HCT116 (cell line): Measurements from ENCODE around the gene FLNC. TPM values are rescaled to one million over a fixed set of nuclear protein-coding genes. Genes with fewer than 3 reads are reported as not detected.
A peak's percentile ranks its signal among the peaks of the same experiment; 100 is the strongest.

Source experiments
- ATAC-seq: fragments of 200-7000 bp; cut with Tn5 transposase; 2 replicates; pipeline ENCODE4 v1.9.1; 2020; ENCODE audit warnings: mild to moderate bottlenecking, moderate library complexity
- BruUV-seq: library from RNA; stranded (reverse); fragments of 400-500 nt; replicated peaks from 2 replicates; lab custom pipeline; 2021; lab: Mats Ljungman, UMichigan
- CTCF ChIA-PET: fragments of 300-600 bp; sonication (Branson Sonifier 250); formaldehyde crosslinking; loops from one replicate; lab custom pipeline; 2021; ENCODE audit warnings: antibody characterized with exemption; lab: Charles Lee
- POLR2A ChIA-PET: fragments of 300-600, 350-600 bp; sonication (Branson Sonifier 250); formaldehyde crosslinking; loops from one replicate; lab custom pipeline; 2021; ENCODE audit warnings: antibody characterized with exemption; lab: Charles Lee
- RAD21 ChIA-PET, 2 experiments: fragments of 300-600 bp; sonication (Branson Sonifier 250); formaldehyde crosslinking; loops; one replicate each; lab custom pipeline; 2023; ENCODE audit warnings: low total read pairs in 2 of 2; ENCODE audit not compliant: uncharacterized antibody in 2 of 2, unreplicated experiment in 2 of 2, low non-redundant PET in 1 of 2; lab: Charles Lee
- DNase-seq: peaks from one replicate; pipeline ENCODE4 v3.0.0-alpha.2; 2010; ENCODE audit warnings: low read depth, low spot score
- H2AFZ ChIP-seq: fragments of 200-600 bp; shearing (Covaris generic), sonication (generic); 2 replicates; pipeline ENCODE4 v1.6.1; 2017; ENCODE audit warnings: low read depth, mixed run types, mixed read lengths, antibody characterized with exemption, low read length; ENCODE audit not compliant: poor library complexity, severe bottlenecking
- H3K27ac ChIP-seq: 2 replicates; pipeline ENCODE4 v1.5.1; 2012; ENCODE audit warnings: low read depth, low read length
- H3K27me3 ChIP-seq: fragments of 200-600 bp; sonication (generic); 2 replicates; pipeline ENCODE4 v1.6.1; 2016; ENCODE audit warnings: mixed run types, low read length, mixed read lengths; ENCODE audit not compliant: insufficient read depth
- H3K36me3 ChIP-seq, 2 experiments: fragments of 200-500 bp in 1 of 2; fragments of 200-600 bp in 1 of 2; sonication (Bioruptor generic) in 1 of 2; sonication (generic) in 1 of 2; 2 replicates each; pipeline versions ENCODE4 v1.5.1 to v1.6.1; 2014 to 2016; ENCODE audit warnings: low read length in 2 of 2, inconsistent platforms in 1 of 2, mixed read lengths in 1 of 2, mixed run types in 1 of 2; ENCODE audit not compliant: insufficient read depth in 2 of 2, control insufficient read depth in 1 of 2
- H3K4me1 ChIP-seq, 2 experiments: fragments of 200-600 bp in 1 of 2; sonication (generic) in 1 of 2; 2 replicates each; pipeline versions ENCODE4 v1.5.1 to v1.6.1; 2012 to 2017; ENCODE audit warnings: low read length in 2 of 2, inconsistent platforms in 1 of 2, mild to moderate bottlenecking in 1 of 2, mixed read lengths in 1 of 2, mixed run types in 1 of 2, moderate library complexity in 1 of 2; ENCODE audit not compliant: insufficient read depth in 2 of 2, control insufficient read depth in 1 of 2
- H3K4me2 ChIP-seq: fragments of 200-600 bp; sonication (generic); 2 replicates; pipeline ENCODE4 v1.6.1; 2017; ENCODE audit warnings: mixed run types, low read length, mixed read lengths
- H3K4me3 ChIP-seq, 2 experiments: fragments of 200-600 bp in 1 of 2; sonication (generic) in 1 of 2; replicated peaks in 1 of 2; 2 replicates each; pipeline ENCODE4 v1.5.1; 2011 to 2016; ENCODE audit warnings: low read length in 2 of 2, control low read depth in 1 of 2, low read depth in 1 of 2, mild to moderate bottlenecking in 1 of 2, mixed read lengths in 1 of 2, mixed run types in 1 of 2
- H3K79me2 ChIP-seq: fragments of 200-600 bp; sonication (generic); 2 replicates; pipeline ENCODE4 v1.6.1; 2017; ENCODE audit warnings: mild to moderate bottlenecking, mixed run types, low read length, moderate library complexity, mixed read lengths; ENCODE audit not compliant: insufficient read depth
- H3K9ac ChIP-seq: fragments of 200-600 bp; sonication (generic); 2 replicates; pipeline ENCODE4 v1.6.1; 2016; ENCODE audit warnings: low read length, mixed read lengths
- H3K9me2 ChIP-seq: fragments of 200-600 bp; sonication (generic), shearing (Covaris generic); 2 replicates; pipeline ENCODE4 v1.6.1; 2017; ENCODE audit warnings: mixed run types, mild to moderate bottlenecking, moderate library complexity; ENCODE audit not compliant: insufficient read depth
- H3K9me3 ChIP-seq, 2 experiments: fragments of 200-500 bp in 1 of 2; fragments of 200-600 bp in 1 of 2; sonication (Bioruptor generic) in 1 of 2; sonication (generic) in 1 of 2; 2 replicates each; pipeline ENCODE4 v1.6.1; 2014 to 2017; ENCODE audit warnings: low read length in 2 of 2, mixed read lengths in 2 of 2, inconsistent platforms in 1 of 2, low read depth in 1 of 2, mild to moderate bottlenecking in 1 of 2, mixed run types in 1 of 2, moderate library complexity in 1 of 2; ENCODE audit not compliant: control insufficient read depth in 1 of 2, insufficient read depth in 1 of 2
- H4K20me1 ChIP-seq: fragments of 200-600 bp; sonication (generic), shearing (Covaris generic); 2 replicates; pipeline ENCODE4 v1.6.1; 2017; ENCODE audit warnings: mixed run types, mild to moderate bottlenecking, moderate library complexity; ENCODE audit not compliant: insufficient read depth
- CBX3 ChIP-seq: IDR thresholded peaks from 2 replicates; pipeline ENCODE4 v1.6.1; 2012; ENCODE audit warnings: low read depth
- CEBPB ChIP-seq: IDR thresholded peaks from 2 replicates; pipeline ENCODE4 v1.6.1; 2012; ENCODE audit warnings: low read depth
- EGR1 ChIP-seq: IDR thresholded peaks from 2 replicates; pipeline ENCODE4 v1.6.1; 2012; ENCODE audit warnings: low read depth
- ELF1 ChIP-seq: IDR thresholded peaks from 2 replicates; pipeline ENCODE4 v1.6.1; 2012; ENCODE audit warnings: low read depth, borderline replicate concordance
- EZH2 ChIP-seq: fragments of 200-600 bp; sonication (generic); IDR thresholded peaks from 2 replicates; pipeline ENCODE4 v1.6.1; 2017; ENCODE audit warnings: antibody characterized with exemption, mixed run types
- FOSL1 ChIP-seq: IDR thresholded peaks from 2 replicates; pipeline ENCODE4 v1.6.1; 2012; ENCODE audit warnings: low read depth
- JUND ChIP-seq: IDR thresholded peaks from 2 replicates; pipeline ENCODE4 v1.6.1; 2012
- POLR2A ChIP-seq: IDR thresholded peaks from 2 replicates; pipeline ENCODE4 v1.7.0; 2011; ENCODE audit warnings: borderline replicate concordance; ENCODE audit not compliant: insufficient read depth, insufficient read length; ENCODE audit errors: extremely low read depth
- POLR2AphosphoS5 ChIP-seq: IDR thresholded peaks from 2 replicates; pipeline ENCODE4 v1.6.1; 2011; ENCODE audit warnings: mild to moderate bottlenecking, low read depth, low read length, moderate library complexity
- RAD21 ChIP-seq: IDR thresholded peaks from 2 replicates; pipeline ENCODE4 v1.6.1; 2012; ENCODE audit warnings: low read depth, mild to moderate bottlenecking
- SIN3A ChIP-seq: IDR thresholded peaks from 2 replicates; pipeline ENCODE4 v1.6.1; 2012; ENCODE audit warnings: low read depth
- SP1 ChIP-seq: IDR thresholded peaks from 2 replicates; pipeline ENCODE4 v1.6.1; 2012; ENCODE audit warnings: low read depth
- TCF7L2 ChIP-seq: IDR thresholded peaks from 2 replicates; pipeline ENCODE4 v1.7.0; 2011; ENCODE audit warnings: borderline replicate concordance, inconsistent platforms; ENCODE audit not compliant: insufficient read depth, insufficient read length; ENCODE audit errors: extremely low read depth
- YY1 ChIP-seq: IDR thresholded peaks from 2 replicates; pipeline ENCODE4 v1.6.1; 2011; ENCODE audit warnings: low read length, low read depth, moderate library complexity, mild to moderate bottlenecking; ENCODE audit not compliant: insufficient replicate concordance; ENCODE audit errors: extremely low read depth
- ZFX ChIP-seq: fragments of 450-650 bp; IDR thresholded peaks from 2 replicates; pipeline ENCODE4 v1.6.1; 2017
- ZNF274 ChIP-seq: fragments of 200-500 bp; sonication (Bioruptor generic); IDR thresholded peaks from 2 replicates; pipeline ENCODE4 v1.6.1; 2014; ENCODE audit warnings: mild to moderate bottlenecking, low read depth, low read length, inconsistent platforms
- intact Hi-C: fragments of 100-400 bp; cut with micrococcal nuclease; formaldehyde crosslinking; loops from 2 replicates; pipeline ENCODE4 v1.10.0; 2022
- total RNA-seq: library from RNA; stranded (reverse); gene quantifications from one replicate; pipeline ENCODE4 v1.2.1, GENCODE V29; 2021; ENCODE audit not compliant: unreplicated experiment
- TF ChIP-seq, protein P1 (sequence below): IDR thresholded peaks from 2 replicates; pipeline ENCODE4 v1.6.1; 2012
- TF ChIP-seq, protein P2 (sequence below): IDR thresholded peaks from 2 replicates; pipeline ENCODE4 v1.6.1; 2011; ENCODE audit warnings: mild to moderate bottlenecking, low read length, moderate library complexity; ENCODE audit not compliant: insufficient replicate concordance; ENCODE audit errors: extremely low read depth
- TF ChIP-seq, protein P3 (sequence below): IDR thresholded peaks from 2 replicates; pipeline ENCODE4 v1.6.1; 2012
- TF ChIP-seq, protein P4 (sequence below): IDR thresholded peaks from 2 replicates; pipeline ENCODE4 v1.6.1; 2012; ENCODE audit warnings: low read depth

The FLNC gene
- total RNA-seq, 1 experiment from 2014 or later, result 42.8 TPM

GRCh38 chr7:128791972-128792327, 38.3 kb upstream of the FLNC start (continued):
- TF ChIP-seq, protein P1, sequence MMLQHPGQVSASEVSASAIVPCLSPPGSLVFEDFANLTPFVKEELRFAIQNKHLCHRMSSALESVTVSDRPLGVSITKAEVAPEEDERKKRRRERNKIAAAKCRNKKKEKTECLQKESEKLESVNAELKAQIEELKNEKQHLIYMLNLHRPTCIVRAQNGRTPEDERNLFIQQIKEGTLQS, result no peak
- TF ChIP-seq RAD21, result no peak
- no peak for TF ChIP-seq ZNF274
- no peak for TF ChIP-seq JUND
- TF ChIP-seq TCF7L2, result no peak
- no peak for TF ChIP-seq ELF1
- TF ChIP-seq EZH2, result no peak
- TF ChIP-seq FOSL1, result no peak

DNA sequence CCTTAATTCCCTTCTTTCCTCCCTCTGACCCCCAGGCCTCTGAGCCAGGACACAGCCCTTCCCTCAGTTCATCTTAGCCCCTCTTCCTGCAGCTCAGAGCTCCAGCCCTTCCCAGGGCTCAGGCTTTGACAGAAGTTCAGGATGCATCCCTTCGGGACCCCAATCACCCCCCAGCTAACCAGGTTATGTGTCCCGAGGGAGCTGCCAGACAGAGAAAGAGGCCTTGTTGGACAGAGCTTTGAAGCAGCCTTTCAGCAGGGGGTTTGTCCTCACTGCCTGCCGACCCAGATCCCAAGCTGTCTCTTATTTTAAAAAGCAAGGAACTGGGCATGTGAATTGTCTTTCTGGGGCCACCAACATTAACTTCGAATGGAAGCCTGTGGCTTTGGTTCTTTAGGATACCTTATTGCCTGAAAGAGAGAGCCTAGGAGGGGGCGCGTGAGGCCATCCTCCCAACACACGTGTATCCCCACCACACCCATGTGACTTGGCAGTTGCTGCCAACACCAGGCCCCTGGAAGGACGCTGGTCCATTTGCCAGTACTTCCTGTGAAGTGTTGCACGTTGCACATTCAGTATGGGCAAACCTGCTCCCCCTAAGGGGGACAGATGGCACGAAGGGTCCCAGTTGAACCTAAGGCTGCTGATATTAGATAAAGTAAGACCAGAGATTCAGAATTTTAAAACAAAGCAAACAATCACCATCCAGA, 37.6 kb upstream of the FLNC start:
- ATAC-seq (no peak), DNase-seq (no peak)
- no peak overlapping the region for H2AFZ ChIP-seq
- H3K79me2 ChIP-seq, result no peaks in the 10 kb centered on the region
- H3K27ac ChIP-seq, result no peak overlapping the region
- H3K9me2 ChIP-seq, result no peaks in the 10 kb centered on the region
- peaks cover 0 to 6% of the 10 kb centered on the region in 2 experiments; a peak in 1 of 4 replicates for H3K4me1 ChIP-seq
- no peak overlapping the region for H3K4me3 ChIP-seq
- POLR2A ChIA-PET, result no interaction called here
- H3K9ac ChIP-seq, result no peak overlapping the region
- BruUV-seq, result TSS peak; percentile 60
- no peak for TF ChIP-seq EGR1
- TF ChIP-seq JUND, result no peak
- no peak for TF ChIP-seq CEBPB
- no peak for TF ChIP-seq TCF7L2
- no peak for TF ChIP-seq CBX3
- no peak for TF ChIP-seq RAD21
- TF ChIP-seq, protein P2, sequence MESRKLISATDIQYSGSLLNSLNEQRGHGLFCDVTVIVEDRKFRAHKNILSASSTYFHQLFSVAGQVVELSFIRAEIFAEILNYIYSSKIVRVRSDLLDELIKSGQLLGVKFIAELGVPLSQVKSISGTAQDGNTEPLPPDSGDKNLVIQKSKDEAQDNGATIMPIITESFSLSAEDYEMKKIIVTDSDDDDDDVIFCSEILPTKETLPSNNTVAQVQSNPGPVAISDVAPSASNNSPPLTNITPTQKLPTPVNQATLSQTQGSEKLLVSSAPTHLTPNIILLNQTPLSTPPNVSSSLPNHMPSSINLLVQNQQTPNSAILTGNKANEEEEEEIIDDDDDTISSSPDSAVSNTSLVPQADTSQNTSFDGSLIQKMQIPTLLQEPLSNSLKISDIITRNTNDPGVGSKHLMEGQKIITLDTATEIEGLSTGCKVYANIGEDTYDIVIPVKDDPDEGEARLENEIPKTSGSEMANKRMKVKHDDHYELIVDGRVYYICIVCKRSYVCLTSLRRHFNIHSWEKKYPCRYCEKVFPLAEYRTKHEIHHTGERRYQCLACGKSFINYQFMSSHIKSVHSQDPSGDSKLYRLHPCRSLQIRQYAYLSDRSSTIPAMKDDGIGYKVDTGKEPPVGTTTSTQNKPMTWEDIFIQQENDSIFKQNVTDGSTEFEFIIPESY, result no peak
- TF ChIP-seq, protein P3, sequence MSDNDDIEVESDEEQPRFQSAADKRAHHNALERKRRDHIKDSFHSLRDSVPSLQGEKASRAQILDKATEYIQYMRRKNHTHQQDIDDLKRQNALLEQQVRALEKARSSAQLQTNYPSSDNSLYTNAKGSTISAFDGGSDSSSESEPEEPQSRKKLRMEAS, result no peak
- no peak for TF ChIP-seq ZFX
- TF ChIP-seq EZH2, result no peak
- no peak for TF ChIP-seq YY1
- TF ChIP-seq SIN3A, result no peak
- TF ChIP-seq POLR2AphosphoS5, result no peak
- TF ChIP-seq FOSL1, result no peak
- no peak for TF ChIP-seq SP1
- TF ChIP-seq ZNF274, result no peak
- TF ChIP-seq POLR2A, result no peak
- TF ChIP-seq, protein P4, sequence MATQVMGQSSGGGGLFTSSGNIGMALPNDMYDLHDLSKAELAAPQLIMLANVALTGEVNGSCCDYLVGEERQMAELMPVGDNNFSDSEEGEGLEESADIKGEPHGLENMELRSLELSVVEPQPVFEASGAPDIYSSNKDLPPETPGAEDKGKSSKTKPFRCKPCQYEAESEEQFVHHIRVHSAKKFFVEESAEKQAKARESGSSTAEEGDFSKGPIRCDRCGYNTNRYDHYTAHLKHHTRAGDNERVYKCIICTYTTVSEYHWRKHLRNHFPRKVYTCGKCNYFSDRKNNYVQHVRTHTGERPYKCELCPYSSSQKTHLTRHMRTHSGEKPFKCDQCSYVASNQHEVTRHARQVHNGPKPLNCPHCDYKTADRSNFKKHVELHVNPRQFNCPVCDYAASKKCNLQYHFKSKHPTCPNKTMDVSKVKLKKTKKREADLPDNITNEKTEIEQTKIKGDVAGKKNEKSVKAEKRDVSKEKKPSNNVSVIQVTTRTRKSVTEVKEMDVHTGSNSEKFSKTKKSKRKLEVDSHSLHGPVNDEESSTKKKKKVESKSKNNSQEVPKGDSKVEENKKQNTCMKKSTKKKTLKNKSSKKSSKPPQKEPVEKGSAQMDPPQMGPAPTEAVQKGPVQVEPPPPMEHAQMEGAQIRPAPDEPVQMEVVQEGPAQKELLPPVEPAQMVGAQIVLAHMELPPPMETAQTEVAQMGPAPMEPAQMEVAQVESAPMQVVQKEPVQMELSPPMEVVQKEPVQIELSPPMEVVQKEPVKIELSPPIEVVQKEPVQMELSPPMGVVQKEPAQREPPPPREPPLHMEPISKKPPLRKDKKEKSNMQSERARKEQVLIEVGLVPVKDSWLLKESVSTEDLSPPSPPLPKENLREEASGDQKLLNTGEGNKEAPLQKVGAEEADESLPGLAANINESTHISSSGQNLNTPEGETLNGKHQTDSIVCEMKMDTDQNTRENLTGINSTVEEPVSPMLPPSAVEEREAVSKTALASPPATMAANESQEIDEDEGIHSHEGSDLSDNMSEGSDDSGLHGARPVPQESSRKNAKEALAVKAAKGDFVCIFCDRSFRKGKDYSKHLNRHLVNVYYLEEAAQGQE, result no peak
- TF ChIP-seq ELF1, result no peak
- CTCF ChIA-PET, result interaction anchor here (0.8 kb wide), 1 partner anchor 91 kb away, joined by 3 read pairs; no protein-coding TSS in a partner anchor
- no peak overlapping the region for H3K4me2 ChIP-seq
- intact Hi-C loops, result no loop called here
- RAD21 ChIA-PET, result no interaction called here
- H3K27me3 ChIP-seq, result no peaks in the 10 kb centered on the region
- no peaks in the 10 kb centered on the region for H3K9me3 ChIP-seq
- no peaks in the 10 kb centered on the region for H4K20me1 ChIP-seq
- H3K36me3 ChIP-seq, result no peaks in the 10 kb centered on the region
